ENCODE data around the gene NCAM1.

- TF ChIP-seq CTCF (IDR thresholded peaks at IDR 0.05; ENCODE audit: insufficient read depth, low read length, poor library complexity, severe bottlenecking) (no peak), EZH2phosphoT487 (conservative IDR thresholded peaks at IDR 0.05; ENCODE audit: low read length) (no peak)
These were observed 286.7 kb downstream of the NCAM1 start for GRCh38 chr11:113247966-113248365.

All from SU-DHL-6 (cell line).